HG02763 (cell line): Measurements from ENCODE around the gene SELP.

ENCODE experiments used
- ATAC-seq: cut with Tn5 transposase; IDR thresholded peaks from one replicate; pipeline ENCODE4 v1.9.1; 2021; ENCODE audit warnings: mild to moderate bottlenecking, moderate library complexity; ENCODE audit not compliant: unreplicated experiment

SELP gene

GRCh38 chr1:169623132-169623926 lies 6.6 kb downstream of the SELP start:
- ATAC-seq, result no peak

GRCh38 chr1:169620565-169620964 lies 9.4 kb downstream of the SELP start:
- ATAC-seq, result no peak

- no peak for ATAC-seq
Measured at GRCh38 chr1:169618367-169618766, 11.6 kb downstream of the SELP start.

- no peak for ATAC-seq
Measured at GRCh38 chr1:169615803-169616202, 14.1 kb downstream of the SELP start.

- ATAC-seq, result no peak
Measured at GRCh38 chr1:169610858-169611257, 19.1 kb downstream of the SELP start.

- ATAC-seq, result no peak
Measured at GRCh38 chr1:169610108-169610507, 19.8 kb downstream of the SELP start.

GRCh38 chr1:169608226-169608625 lies 21.7 kb downstream of the SELP start:
- ATAC-seq, result no peak

- ATAC-seq, result no peak
Measured at GRCh38 chr1:169604781-169605560, 25.0 kb downstream of the SELP start.

GRCh38 chr1:169601096-169601881 lies 28.6 kb downstream of the SELP start:
- no peak for ATAC-seq

GRCh38 chr1:169595764-169596711 lies 33.9 kb downstream of the SELP start:
- no peak for ATAC-seq

GRCh38 chr1:169594391-169594790 lies 35.5 kb downstream of the SELP start:
- ATAC-seq, result no peak

- ATAC-seq, result no peak
Measured at GRCh38 chr1:169590932-169591331, 39.0 kb downstream of the SELP start.

GRCh38 chr1:169588785-169589485 lies 41.0 kb downstream of the SELP start:
- ATAC-seq, result no peak

GRCh38 chr1:169588112-169588511 lies 41.8 kb downstream of the SELP start:
- ATAC-seq, result no peak

GRCh38 chr1:169586395-169587255 lies 43.3 kb downstream of the SELP start, which contains the start of gene F5:
TSS of gene F5 (minus strand) at chr1:169586481. CDS start at chr1:169586386, 95 bp downstream.
- no peak for ATAC-seq

GRCh38 chr1:169586067-169586394 lies 43.9 kb downstream of the SELP start:
- no peak for ATAC-seq

- ATAC-seq, result no peak
Measured at GRCh38 chr1:169585181-169585580, 44.7 kb downstream of the SELP start.

GRCh38 chr1:169584483-169585144 lies 45.3 kb downstream of the SELP start:
- ATAC-seq, result no peak
